Heart left ventricle (tissue), 13 donors: ENCODE results near the gene ELFN1.

Experiments
- CTCF ChIP-seq, 12 donors: fragments of 200-600 bp; sonication (generic) in 4 of 12; IDR thresholded peaks; one replicate each; pipeline versions ENCODE4 v1.5.0 to v1.8.0; 2018 to 2022; ENCODE audit warnings: antibody characterized with exemption in 12 of 12, mild to moderate bottlenecking in 5 of 12
- POLR2A ChIP-seq, 2 donors: fragments of 450-650 bp; IDR thresholded peaks; one replicate each; pipeline ENCODE4 v1.6.1; 2017; ENCODE audit warnings: antibody characterized with exemption in 2 of 2, mild to moderate bottlenecking in 2 of 2, moderate library complexity in 2 of 2
- donor health status: ischemic (EF 13 %, LVEDD 7.1; RV severe dilation, severe dysfunction).
- donor health status: DM: no; HTN: yes; CAD: no.
- donor health status: DM: no; HTN: no; CAD: no.
- donor health status: ischemic (EF 25% LVEDD 6.9; RV normal size, moderate dysfunction).
- donor health status: ischemic (EF 25% LVEDD 5.7; RV mildly dilated, moderate dysfunction).
- donor health status: ischemic (EF 35%, LVEDD 5.7; RV mildly dilated, moderate dysfunction).
- donor health status: nonischemic (EF 11% LVEDD 7.7; RV severe dilation, severe dysfunction).
- donor health status: DM: yes; HTN: yes; CAD: no.
- donor health status: PGD.
- donor health status: ischemic (EF 29% LVEDD 5.4; RV normal size, mild dysfunction).
- donor health status: nonischemic (EF 23%, LVEDD 6.1; RV moderate dilation, normal function).

- TF ChIP-seq CTCF (IDR thresholded peaks at IDR 0.05) (no peak), POLR2A (IDR thresholded peaks at IDR 0.05) (no peak)
Observed at GRCh38 chr7:1787681-1788235, 117.7 kb downstream of the ELFN1 start.
